GM18519 (cell line): Measurements from ENCODE around the gene MAT2A.
"Not testable (repeated sequence)": the region's sequence is repeated elsewhere in the genome, so short reads cannot be mapped to it uniquely, and the experiment has no call there.

ENCODE experiments used
- ATAC-seq: cut with Tn5 transposase; IDR thresholded peaks from one replicate; pipeline ENCODE4 v1.9.1; 2021; ENCODE audit warnings: mild to moderate bottlenecking, moderate library complexity; ENCODE audit not compliant: unreplicated experiment, low FRiP score

The MAT2A gene

DNA sequence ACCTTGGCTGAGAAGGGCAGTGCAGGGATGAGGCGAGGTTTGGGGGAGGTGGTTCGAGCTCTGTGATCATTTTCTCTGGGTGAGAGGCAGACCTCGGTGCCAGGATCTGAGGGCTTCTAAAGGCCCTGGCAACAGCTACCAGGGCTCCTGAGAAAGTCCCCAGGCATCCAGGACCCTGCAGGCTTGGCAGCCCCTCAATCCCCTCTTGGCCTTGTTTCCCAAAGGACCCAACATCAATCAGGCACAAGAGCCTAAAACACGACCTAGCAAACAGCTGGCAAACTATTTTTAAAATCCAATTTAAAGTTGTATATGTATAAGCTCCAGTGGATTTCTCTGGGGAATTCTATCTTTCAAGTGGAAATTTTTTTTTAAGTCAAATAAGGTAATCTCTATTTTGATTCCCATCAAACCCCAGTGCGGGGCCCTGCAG lies 15.0 kb upstream of the MAT2A start:
- no peak for ATAC-seq

DNA sequence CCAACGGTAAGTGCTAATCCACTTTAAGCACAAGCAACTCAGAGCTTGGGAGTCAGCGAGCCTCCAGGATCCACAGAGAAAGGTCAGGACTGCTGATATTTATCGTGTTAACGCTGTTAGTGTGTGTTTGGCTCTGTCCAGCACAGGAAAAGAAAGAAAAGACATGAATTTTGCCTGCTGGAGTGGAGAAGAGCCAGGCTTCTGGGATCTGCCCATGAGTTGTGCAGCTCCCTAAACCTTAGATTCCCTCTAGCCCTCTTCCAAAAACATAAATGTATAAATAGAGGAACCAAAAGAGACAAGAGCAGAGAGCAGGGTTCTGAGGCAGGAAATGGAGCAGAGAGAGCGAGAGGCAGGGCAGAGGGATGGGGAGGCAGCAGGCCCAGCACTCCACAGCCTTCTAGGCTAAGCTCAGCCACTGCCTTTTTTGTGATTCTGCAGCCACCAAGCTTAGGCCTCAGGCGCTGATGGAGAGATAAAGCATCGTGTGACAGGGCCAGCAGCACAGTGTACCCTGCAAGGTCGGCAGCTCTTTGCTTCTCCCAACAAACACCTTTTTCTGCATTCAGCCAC lies 14.5 kb upstream of the MAT2A start:
- ATAC-seq, result no peak

DNA sequence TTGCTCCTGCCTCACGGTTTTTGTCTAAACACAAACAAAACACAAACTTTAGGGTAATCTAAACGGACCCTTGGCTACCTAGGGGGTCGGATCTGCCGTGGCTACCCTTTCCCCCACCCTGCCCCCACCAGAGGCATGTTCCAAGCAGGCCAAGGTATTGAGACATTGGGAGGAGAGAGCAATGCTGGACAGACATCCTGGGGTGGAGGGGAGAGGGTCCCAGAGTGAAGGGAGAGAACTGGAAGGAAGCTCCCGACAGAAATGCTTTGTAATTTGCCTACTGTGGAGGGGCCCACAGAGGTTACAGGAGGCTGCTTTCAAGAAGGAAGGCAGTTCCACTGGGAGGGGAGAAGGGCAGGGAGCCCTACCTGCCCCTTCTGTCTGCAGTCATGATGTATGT lies 13.9 kb upstream of the MAT2A start:
- no peak for ATAC-seq

DNA sequence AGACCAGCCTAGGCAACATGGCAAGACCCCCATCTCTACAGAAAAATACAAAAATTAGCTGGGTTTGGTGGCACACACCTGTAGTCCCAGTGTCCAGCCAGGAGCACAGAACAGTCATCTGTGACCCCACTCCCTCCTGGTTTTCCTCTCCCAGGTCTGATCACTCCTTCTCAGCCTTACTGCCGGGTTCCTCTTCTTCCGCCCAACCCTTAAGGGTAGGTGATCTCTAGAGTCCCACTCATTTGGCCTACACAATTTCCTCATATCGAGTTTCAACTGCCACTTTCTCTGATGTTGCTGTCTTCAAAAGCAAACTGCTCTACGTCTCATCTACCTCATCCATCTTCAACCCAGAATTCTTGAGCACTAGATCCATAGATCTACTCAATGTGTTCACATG lies 13.4 kb upstream of the MAT2A start:
- no peak for ATAC-seq

DNA sequence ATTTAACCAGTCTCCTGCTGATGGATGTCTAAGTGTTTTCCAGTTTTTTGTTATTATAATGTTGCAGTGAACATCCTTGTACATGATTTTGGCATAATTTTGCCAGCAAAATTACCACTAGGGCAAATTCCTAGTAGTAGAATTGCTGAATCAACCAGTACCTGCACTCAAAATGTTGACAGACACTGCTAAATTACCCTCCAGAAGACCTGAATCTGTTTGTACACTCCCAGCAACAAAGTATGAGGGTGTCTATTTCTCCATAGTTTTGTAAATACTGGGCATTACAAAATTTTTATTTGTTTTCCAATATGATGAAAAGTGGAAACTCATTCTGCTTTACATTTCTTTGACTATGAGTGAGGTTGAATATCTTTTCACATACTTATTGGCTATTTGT lies 11.2 kb upstream of the MAT2A start:
- ATAC-seq, result no peak

DNA sequence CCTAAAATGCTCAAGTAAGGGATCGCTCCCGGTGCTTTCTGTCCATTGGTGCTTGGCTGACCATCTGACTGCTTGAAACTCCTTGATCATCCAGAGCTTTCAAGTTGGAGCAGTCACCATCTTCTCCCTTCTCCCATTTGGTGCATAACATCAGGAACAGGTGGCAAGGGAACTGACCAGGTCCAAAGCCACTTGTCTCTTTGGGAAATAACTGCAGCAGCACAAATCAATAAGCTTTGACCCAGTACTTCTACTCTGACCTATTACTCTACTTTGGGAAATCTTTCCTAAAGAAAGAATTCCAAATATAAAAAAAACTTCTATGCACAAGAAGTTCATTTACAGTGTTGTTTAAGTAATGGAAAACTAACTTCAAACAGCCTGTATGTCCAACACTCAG lies 10.6 kb upstream of the MAT2A start:
- ATAC-seq, result no peak

DNA sequence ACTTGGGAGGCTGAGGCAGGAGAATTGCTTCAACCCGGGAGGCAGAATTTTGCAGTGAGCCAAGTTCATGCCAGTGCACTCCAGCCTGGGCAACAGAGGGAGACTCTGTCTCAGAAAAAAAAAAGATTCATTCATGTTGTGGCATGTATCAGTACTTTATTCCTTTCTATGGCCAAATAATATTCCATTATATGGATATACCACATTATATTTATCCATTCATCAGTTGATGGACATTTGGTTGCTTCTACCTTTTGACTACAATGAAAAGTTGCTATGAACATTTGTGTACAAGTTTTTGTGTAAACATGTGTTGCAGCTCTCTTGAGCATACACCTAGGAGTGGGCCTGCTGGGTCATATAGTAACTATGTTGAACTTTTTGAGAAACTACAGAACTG lies 9.2 kb upstream of the MAT2A start:
- ATAC-seq, result no peak

DNA sequence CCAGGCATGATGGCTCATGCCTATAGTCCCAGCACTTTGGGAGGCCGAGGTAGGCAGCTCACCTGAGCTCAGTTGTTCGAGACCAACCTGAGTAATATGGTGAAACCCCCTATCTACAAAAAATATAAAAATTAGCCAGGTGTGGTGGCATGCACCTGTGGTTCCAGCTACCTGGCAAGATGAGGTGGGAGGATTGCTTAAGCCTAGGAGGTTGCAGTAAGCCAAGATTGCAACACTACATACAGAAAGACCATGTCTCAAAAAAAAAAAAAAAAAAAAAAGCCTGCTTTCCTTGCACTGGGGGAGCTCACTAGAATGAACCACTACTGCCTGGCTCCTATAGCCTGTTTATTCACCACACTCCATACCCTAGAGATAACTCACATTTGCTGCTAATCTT lies 7.4 kb upstream of the MAT2A start:
- no peak for ATAC-seq

DNA sequence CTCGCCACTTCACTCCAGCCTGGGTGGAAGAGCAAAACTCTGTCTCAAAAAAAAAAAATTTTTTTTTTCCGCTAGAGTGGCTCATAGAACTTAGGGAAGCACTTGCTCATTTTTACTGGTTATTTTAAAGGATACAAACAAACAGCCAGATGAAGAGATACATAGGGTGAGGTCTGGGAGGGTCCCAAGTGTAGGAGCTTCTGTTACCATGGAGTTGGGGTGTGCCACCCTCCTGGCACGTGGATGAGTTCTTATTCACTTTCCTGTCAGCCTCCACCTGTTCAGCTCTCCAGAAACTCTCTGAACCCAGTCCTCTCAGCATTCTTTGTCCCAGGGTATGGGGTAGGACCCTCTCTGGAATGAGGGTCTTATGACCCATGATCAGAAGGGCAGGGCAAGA lies 4.9 kb upstream of the MAT2A start:
- ATAC-seq, result no peak

DNA sequence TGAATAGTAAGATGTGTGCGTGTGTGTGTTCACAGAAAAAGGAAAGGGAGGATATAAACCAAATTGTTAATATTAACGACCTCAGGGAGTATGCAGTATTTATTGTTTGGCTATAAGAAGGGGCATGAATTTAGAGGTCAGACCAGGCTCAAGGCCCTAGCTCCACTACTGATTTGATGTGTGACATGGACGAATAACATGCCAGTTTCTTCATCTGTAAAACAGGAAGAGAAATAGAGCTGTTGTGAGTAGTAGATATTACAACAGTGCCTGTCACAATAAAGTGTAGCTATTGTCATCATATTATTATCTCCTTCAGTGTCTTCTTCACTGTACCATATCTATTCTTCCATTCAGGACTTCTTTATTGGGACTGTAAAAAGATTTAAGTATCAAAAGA lies 4.1 kb upstream of the MAT2A start:
- ATAC-seq, result no peak

DNA sequence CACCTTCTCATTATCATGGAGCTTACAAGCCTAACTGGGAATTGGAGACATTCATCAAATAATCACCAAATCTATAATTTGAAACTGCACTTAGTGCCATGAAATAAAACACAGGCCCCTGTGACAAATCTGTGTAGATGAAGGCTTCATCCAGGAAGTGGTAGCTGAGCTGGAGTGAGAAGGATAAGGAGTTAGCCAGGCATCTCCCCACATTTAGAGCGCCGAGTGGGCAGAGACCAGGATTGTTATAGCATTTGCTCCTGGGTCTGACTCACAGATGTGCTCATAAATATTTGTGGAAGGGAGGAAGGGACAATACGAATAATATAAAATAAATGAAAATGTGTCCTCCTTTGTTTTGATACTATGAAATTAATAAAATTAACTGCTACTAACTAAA lies 2.5 kb upstream of the MAT2A start:
- no peak for ATAC-seq

DNA sequence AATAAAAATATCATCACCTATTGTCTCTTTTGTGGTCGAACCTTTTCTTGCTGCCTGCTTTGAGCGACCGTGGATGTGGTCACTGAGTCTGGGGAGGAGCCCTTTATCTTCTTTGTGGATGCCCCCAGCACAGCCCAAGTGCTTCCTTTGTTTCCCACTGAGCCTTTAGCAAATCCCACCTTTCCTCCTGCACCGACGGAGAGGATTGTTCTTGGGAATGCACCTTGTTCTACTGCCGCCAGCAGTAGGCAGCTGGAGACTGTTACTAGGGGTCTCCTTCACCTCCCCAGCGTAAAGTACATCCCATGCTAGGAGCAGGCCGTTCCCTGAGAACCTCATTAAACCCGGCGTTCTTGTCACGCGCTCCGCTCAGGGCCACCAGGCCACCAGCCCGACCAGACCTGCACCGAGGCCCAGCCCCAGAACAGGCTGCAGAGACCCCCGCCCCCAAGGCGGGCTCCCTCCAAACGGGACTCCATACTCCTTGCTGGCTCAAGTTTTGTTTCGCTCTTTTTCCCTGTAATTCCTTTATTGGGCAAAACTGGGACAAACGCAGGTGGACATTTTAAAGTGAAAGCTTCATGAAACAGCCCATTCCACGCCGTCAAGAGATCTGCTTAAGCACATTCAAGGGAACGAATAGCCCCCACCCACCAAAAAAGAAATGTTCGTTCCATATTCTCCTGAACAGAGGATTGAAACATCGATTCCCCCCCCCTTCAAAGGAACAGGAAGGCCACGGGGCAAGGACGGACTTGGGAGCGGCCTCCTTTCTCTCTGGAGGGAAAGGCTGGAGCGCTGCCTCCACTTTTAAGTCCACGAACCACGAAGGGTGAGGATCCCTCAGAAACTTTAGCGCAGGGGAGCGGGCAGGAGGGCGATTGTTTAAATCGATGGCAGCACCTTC lies 1.1 kb upstream of the MAT2A start:
- no peak for ATAC-seq

DNA sequence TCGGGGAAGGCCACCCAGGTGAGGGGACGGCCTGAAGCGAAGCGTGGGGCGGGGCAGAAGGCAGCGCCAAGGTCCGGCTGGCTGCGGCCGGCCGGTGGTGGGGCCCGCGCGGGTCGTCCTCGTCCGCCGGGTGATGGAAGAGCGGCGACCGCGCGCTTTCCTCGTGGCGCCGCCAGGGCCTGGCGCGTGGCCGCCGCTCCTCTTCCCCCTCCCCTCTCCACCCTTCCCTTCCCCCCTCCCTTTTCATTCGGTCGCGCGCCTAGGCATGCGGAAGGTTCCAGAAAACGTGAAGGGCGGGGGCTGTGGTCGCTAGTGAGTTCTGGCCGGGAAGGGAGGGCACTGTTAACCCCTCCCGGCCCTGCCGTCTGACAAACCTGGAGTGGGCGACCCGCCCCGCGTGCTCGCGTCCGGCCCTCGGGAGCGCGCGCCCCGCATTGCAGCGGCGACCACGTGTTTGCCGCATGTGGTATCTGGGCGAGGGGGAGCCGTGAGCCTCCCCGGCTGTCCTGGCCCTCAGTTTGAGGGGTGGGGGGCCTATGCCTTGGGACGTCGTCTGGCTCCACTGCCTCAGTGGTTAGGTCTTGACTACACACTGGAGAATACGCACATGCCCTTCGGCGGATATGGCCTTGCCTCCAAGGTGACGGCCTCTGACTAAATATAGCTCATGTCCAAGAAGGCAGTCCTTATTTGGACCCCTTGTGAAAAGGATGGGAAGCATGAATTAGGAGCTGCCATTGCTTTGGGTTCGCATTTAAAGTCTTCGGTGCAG lies 579 bp downstream of the MAT2A start:
- peak; percentile 24 for ATAC-seq

DNA sequence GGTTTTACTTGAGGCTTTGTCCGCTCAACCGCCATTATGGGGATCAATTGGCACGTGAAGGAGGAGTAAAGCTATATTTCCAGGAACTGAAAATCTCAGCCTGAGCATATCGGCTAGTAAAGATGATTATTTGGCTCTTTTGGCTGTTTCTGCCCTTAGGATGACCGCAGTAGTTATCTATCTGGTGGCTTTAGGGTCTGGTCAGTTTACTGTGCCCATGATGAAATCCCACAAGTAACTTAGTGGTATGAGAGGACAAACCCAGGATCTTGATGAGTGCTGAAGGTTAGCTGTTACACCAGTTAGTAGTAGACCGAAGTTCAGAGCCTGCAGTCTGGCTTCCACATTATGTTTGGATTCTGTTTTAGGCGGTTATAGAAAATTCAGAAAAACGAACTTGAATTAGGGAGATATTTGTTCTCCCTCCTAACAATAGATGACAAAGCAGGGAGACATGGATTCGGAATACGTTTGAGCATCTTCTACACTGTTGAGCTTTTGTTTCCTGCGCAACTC lies 1.2 kb downstream of the MAT2A start:
- no peak for ATAC-seq

DNA sequence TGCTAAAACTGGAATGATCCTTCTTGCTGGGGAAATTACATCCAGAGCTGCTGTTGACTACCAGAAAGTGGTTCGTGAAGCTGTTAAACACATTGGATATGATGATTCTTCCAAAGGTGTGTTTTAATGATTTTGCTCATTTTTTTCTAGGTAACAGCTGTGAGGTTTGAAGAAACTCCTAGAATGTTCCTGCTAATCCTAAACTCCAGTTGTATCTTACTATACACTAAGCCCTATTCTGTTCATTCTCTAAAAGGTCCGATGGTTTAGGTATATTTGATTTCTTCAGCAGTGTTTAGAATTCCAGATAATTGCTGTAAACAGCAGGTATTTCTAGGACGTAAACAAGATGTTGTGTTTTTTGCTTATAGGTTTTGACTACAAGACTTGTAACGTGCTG lies 2.3 kb downstream of the MAT2A start:
- no peak for ATAC-seq

DNA sequence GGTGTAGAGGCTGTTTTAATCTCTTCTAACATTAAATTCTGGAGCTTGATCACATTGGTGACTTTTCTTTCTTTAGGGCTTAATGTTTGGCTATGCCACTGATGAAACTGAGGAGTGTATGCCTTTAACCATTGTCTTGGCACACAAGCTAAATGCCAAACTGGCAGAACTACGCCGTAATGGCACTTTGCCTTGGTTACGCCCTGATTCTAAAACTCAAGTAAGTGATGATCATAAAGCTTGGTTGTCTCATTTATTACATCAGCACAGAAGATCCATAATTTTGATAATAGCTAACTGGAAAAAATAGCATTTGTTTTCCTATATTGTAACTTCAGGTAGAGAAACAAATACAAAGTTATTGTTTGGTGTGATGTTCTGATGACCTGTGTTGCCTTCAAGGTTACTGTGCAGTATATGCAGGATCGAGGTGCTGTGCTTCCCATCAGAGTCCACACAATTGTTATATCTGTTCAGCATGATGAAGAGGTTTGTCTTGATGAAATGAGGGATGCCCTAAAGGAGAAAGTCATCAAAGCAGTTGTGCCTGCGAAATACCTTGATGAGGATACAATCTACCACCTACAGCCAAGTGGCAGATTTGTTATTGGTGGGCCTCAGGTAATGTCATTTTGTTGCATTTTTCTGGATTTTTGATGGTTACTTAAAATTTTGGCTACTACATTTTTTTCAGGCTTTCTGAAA lies 2.9 kb downstream of the MAT2A start:
- ATAC-seq, result no peak

DNA sequence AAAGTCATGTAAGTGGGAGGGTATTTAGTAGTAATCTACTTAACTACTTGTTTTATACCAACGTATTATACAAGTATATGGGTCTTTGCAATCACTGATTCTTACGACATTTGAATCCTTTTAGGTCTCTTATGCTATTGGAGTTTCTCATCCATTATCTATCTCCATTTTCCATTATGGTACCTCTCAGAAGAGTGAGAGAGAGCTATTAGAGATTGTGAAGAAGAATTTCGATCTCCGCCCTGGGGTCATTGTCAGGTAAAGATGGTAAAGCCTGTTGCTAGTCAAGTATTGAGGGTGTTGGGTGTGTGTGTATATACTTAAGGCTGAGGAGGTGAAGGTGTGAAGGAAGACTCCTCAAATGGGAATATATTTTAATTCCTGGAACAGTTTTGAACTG lies 3.8 kb downstream of the MAT2A start:
- ATAC-seq, result no peak

DNA sequence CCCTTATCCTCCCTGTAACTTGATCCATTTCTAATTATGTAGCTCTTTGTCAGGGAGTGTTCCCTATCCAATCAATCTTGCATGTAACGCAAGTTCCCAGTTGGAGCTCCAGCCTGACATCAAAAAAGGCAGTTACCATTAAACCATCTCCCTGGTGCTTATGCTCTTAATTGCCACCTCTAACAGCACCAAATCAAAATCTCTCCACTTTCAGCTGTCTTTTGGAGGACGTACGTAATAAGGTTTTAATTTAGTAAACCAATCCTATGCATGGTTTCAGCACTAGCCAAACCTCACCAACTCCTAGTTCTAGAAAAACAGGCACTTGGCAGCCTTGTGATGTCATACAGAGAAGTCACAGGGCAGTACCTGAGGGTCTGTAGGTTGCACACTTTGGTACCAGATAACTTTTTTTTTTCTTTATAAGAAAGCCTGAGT lies 5.3 kb downstream of the MAT2A start:
- ATAC-seq, result not testable (repeated sequence)

DNA sequence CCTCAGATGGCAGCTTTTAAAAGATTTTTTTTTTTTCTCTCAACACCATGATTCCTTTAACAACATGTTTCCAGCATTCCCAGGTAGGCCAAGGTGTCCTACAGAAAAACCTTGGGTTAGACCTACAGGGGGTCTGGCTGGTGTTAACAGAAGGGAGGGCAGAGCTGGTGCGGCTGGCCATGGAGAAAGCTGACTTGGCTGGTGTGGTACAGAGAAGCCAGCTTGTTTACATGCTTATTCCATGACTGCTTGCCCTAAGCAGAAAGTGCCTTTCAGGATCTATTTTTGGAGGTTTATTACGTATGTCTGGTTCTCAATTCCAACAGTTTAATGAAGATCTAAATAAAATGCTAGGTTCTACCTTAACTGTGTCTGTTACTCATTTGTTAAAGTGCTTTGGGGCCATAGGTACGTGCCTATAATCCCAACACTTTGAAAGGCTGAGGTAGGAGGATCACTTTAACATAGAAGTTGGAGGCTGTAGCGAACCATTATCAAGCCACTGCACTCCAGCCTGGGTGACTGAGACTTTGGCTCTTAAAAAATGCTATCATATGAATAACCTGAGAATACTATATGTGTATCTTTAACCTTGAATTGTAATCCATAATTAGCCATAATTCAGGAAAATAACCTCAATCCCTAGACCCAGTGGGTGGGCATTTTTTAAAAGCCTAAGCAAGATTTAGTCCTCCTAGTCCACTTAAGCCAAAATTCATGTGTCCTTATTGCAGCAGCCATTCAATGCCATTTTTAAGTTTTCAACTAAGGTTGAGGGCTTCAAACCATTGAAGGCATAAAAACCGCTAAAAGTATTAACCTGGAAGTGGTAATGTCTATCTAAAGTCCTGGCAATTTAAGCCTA lies 6.2 kb downstream of the MAT2A start:
- not testable (repeated sequence) for ATAC-seq

DNA sequence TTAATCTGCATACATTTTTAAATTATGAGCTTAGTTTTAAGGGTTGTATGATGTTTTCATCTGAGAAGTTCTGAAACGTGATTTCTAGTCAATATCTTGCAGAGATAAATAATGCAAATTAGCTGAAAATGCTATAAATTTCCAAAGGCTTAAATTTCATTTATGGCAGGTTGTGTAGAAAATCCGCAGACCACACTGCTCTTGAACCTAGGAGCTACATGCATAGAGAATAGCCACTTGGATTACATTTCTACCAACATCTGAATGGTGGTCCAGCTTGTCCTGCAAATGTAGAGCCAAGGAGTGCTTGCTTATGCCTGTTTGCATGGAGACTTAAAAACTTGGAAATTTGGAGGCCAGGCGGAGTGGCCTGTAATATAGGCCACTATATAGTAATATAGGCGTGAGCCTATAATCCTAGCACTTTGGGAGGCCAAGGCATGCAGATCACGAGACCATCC lies 6.8 kb downstream of the MAT2A start:
- no peak for ATAC-seq
